ENCODE results near the gene SBF2.

- TF ChIP-seq CTCF (conservative IDR thresholded peaks at IDR 0.05 in 1 of 2, IDR thresholded peaks at IDR 0.05 in 1 of 2; ENCODE audit: extremely low read depth in 1 of 2, insufficient read depth in 1 of 2, low read depth in 1 of 2, low read length in 2 of 2) = no peak
- no peak for TF ChIP-seq EZH2 (IDR thresholded peaks at IDR 0.05; ENCODE audit: borderline replicate concordance, low read length)
Measured at GRCh38 chr11:9982127-9982795, 311.8 kb downstream of the SBF2 start.

All from mammary epithelial cell (primary cell).